Testis (tissue), 2 donors: Measurements from ENCODE around the gene FILIP1.

ENCODE experiments used
- POLR2A ChIP-seq: fragments of 450-650 bp; IDR thresholded peaks from one replicate; pipeline ENCODE4 v1.6.1; 2017; ENCODE audit warnings: antibody characterized with exemption, mild to moderate bottlenecking, moderate library complexity
- TF ChIP-seq, protein P1 (sequence below), 3 experiments: fragments of 450-650 bp in 2 of 3; fragments of 200-600 bp in 1 of 3; sonication (generic) in 1 of 3; IDR thresholded peaks; one replicate each; pipeline ENCODE4 v1.5.1; 2016 to 2019; ENCODE audit warnings: antibody characterized with exemption in 3 of 3, mild to moderate bottlenecking in 2 of 3, moderate library complexity in 1 of 3

DNA sequence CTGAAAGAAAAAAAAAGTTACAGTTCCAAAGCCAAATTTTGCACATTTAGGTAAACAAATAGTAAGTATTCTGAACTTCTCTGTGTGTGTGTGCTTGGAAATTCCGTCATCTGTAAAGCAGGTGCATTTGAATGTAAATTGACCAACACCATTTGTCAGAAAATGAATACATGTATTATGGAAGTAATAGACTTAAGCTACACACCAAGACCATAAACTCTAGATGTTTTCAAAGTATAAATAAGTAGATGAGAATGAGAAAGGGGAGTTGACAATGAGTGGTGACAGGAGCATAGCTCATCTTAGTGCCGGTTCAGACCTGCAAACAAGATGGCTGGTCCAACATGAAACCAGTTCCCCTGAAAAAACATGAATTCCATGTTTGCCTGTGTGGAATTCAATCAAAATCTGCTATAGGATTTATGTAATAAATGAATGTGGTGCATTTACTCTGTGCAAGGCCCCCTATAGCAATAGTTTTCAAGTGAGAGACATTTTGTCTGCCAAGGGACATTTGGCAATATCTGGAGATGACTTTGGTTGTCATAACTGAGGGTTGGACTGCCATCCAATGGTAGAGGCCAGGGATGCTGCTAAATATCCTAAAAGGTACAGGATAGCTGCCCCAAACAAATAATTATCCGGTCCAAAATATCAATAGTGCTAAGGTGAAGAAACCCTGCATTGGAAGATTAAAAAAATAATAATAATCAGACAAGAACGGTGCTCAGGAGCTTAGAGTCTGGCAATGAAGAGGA is 11.0 kb upstream of the FILIP1 start:
- no peak for TF ChIP-seq POLR2A
- TF ChIP-seq, protein P1, sequence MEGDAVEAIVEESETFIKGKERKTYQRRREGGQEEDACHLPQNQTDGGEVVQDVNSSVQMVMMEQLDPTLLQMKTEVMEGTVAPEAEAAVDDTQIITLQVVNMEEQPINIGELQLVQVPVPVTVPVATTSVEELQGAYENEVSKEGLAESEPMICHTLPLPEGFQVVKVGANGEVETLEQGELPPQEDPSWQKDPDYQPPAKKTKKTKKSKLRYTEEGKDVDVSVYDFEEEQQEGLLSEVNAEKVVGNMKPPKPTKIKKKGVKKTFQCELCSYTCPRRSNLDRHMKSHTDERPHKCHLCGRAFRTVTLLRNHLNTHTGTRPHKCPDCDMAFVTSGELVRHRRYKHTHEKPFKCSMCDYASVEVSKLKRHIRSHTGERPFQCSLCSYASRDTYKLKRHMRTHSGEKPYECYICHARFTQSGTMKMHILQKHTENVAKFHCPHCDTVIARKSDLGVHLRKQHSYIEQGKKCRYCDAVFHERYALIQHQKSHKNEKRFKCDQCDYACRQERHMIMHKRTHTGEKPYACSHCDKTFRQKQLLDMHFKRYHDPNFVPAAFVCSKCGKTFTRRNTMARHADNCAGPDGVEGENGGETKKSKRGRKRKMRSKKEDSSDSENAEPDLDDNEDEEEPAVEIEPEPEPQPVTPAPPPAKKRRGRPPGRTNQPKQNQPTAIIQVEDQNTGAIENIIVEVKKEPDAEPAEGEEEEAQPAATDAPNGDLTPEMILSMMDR (IDR thresholded peaks at IDR 0.05): no peak
